ENCODE measurements around the gene CAND1. TPM values are rescaled to one million over a fixed set of nuclear protein-coding genes. Genes with fewer than 3 reads are reported as not detected.
"Not testable (repeated sequence)": the region's sequence is repeated elsewhere in the genome, so short reads cannot be mapped to it uniquely, and the experiment has no call there.

The CAND1 gene
- total RNA-seq, 1 donor from 2014 or later: 219 TPM

GRCh38 chr12:67333649-67334048 lies 64.5 kb downstream of the CAND1 start:
- Mint-ChIP-seq H3K4me3 (no peak overlapping the region), H3K9me3 (peaks cover 7% of the 10 kb centered on the region), H3K36me3 (peaks cover 8% of the 10 kb centered on the region), H3K27me3 (no peaks in the 10 kb centered on the region), H3K27ac (no peak overlapping the region), H3K4me1 (ENCODE audit: unreplicated experiment) (no peaks in the 10 kb centered on the region)
- no peak for TF ChIP-seq CTCF (conservative IDR thresholded peaks at IDR 0.05)
- no peak for DNase-seq (ENCODE audit: extremely low spot score, unreplicated experiment)

GRCh38 chr12:67338426-67338825 lies 69.3 kb downstream of the CAND1 start:
- Mint-ChIP-seq H3K4me3 (no peak overlapping the region), H3K27ac (no peak overlapping the region), H3K27me3 (no peaks in the 10 kb centered on the region), H3K36me3 (peaks cover 8% of the 10 kb centered on the region), H3K4me1 (ENCODE audit: unreplicated experiment) (no peaks in the 10 kb centered on the region), H3K9me3 (peaks cover 18% of the 10 kb centered on the region)
- TF ChIP-seq CTCF (conservative IDR thresholded peaks at IDR 0.05): no peak
- no peak for DNase-seq (ENCODE audit: extremely low spot score, unreplicated experiment)

GRCh38 chr12:67339530-67339929 lies 70.4 kb downstream of the CAND1 start:
- no peak for DNase-seq (ENCODE audit: extremely low spot score, unreplicated experiment)
- TF ChIP-seq CTCF (conservative IDR thresholded peaks at IDR 0.05): no peak
- no peaks in the 10 kb centered on the region for H3K27me3 Mint-ChIP-seq
- H3K4me1 Mint-ChIP-seq (ENCODE audit: unreplicated experiment): no peaks in the 10 kb centered on the region
- peaks cover 18% of the 10 kb centered on the region for H3K9me3 Mint-ChIP-seq
- no peak overlapping the region for H3K27ac Mint-ChIP-seq
- peaks cover 8% of the 10 kb centered on the region for H3K36me3 Mint-ChIP-seq
- no peak overlapping the region for H3K4me3 Mint-ChIP-seq

- not testable (repeated sequence) for DNase-seq (ENCODE audit: extremely low spot score, unreplicated experiment); H3K36me3 Mint-ChIP-seq; H3K4me3 Mint-ChIP-seq; H3K4me1 Mint-ChIP-seq (ENCODE audit: unreplicated experiment); H3K27ac Mint-ChIP-seq; H3K27me3 Mint-ChIP-seq
- peaks cover 18% of the 10 kb centered on the region for H3K9me3 Mint-ChIP-seq
These were observed 71.9 kb downstream of the CAND1 start for GRCh38 chr12:67341086-67341485.

GRCh38 chr12:67344979-67345710 lies 76.0 kb downstream of the CAND1 start:
- H3K27ac Mint-ChIP-seq: no peak overlapping the region
- no peak overlapping the region for H3K4me3 Mint-ChIP-seq
- no peaks in the 10 kb centered on the region for H3K27me3 Mint-ChIP-seq
- no peak for DNase-seq (ENCODE audit: extremely low spot score, unreplicated experiment)
- no peak for TF ChIP-seq CTCF (conservative IDR thresholded peaks at IDR 0.05)
- no peaks in the 10 kb centered on the region for H3K4me1 Mint-ChIP-seq (ENCODE audit: unreplicated experiment)
- peaks cover 6% of the 10 kb centered on the region for H3K9me3 Mint-ChIP-seq
- no peaks in the 10 kb centered on the region for H3K36me3 Mint-ChIP-seq

GRCh38 chr12:67348683-67349082 lies 79.5 kb downstream of the CAND1 start:
- Mint-ChIP-seq H3K4me3 (no peak overlapping the region), H3K27me3 (peaks cover 10% of the 10 kb centered on the region), H3K36me3 (no peaks in the 10 kb centered on the region), H3K4me1 (ENCODE audit: unreplicated experiment) (no peaks in the 10 kb centered on the region), H3K27ac (no peak overlapping the region), H3K9me3 (peaks cover 9% of the 10 kb centered on the region)
- no peak for DNase-seq (ENCODE audit: extremely low spot score, unreplicated experiment)
- TF ChIP-seq CTCF (conservative IDR thresholded peaks at IDR 0.05): no peak

Measured in type B pancreatic cell (in vitro differentiated cells).